ENCODE measurements around the gene GDI1. TPM values are rescaled to one million over a fixed set of nuclear protein-coding genes. Genes with fewer than 3 reads are reported as not detected.

Gene GDI1
- total RNA-seq (2012; rRNA removed) (113 and 117 TPM in 2 replicates), polyA plus RNA-seq (2012; rRNA removed) (291 and 331 TPM in 2 replicates), Bru-seq, nascent RNA (percentile 79 among the genes with signal in this experiment), BruChase-seq, experiment 1, labeled RNA remaining after a 6-hour chase (percentile 95 among the genes with signal in this experiment), BruChase-seq, experiment 2, labeled RNA remaining after a 2-hour chase (percentile 88 among the genes with signal in this experiment)
- 224 and 267 TPM in 2 replicates for polyA plus RNA-seq (2012; cell fraction: cytosol; rRNA removed)
- 1,267 and 1,634 TPM in 2 replicates for polyA plus RNA-seq (2012; cell fraction: nucleus; rRNA removed; ENCODE audit: low replicate concordance)
- long read RNA-seq, transcript GDI1-204 (11 exons, 2,474 nt): major isoform, 47 of 72 reads
- long read RNA-seq, partial matches to known transcripts: 16 of 72 reads
- long read RNA-seq, other reads (novel, unspliced or antisense): 4 of 72 reads

DNA sequence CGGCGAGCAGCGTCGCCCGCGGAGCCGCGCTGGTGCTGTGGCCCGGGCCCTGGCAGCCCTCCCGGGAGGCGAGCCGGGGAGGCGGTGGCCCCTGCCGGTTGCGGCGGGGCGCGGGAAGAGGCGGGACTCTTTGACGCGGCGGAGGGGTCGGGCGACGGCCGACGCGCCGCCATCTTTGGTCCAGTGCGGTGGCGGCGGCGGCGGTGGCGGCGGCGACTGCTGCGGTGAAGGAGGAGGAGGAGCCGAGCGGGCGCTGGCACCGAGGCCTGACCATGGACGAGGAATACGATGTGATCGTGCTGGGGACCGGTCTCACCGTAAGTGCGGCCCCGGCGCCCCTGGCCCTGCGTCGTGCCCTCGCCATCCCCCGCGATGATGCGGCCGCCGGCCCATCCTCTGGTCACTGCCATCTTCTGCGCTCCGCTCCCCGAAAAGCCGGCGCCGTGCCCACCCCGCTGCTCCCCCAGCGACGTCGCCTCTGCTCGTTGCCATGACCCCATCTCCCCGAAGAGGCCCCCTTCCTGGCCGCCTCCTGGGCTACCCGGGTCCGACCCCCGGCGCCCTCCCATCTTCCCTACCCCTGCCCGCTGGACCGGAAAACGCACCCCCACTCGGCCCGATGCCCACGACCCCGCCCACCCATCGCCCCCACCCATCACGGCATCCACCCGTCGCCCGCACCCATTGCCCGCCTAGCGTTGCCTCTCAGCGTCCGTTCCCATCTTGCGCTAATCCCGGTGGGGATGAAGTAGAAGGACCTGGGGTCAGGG is at the start of gene GDI1:
GDI1 (plus strand) TSS at position 172 of the 770 bp plus-strand sequence; CDS start at position 273, 101 bp downstream.
- DNase-seq: peak; percentile 22
- H2AFZ ChIP-seq (replicated peaks; ENCODE audit: low read length, poor library complexity): peak within 1 kb of the TSS; percentile 89
- peaks cover 0 to 12% of the 10 kb centered on the region in 2 experiments; a peak in 1 of 4 replicates for H3K79me1 ChIP-seq (ENCODE audit: low read depth in 1 of 2, low read length in 2 of 2)
- no peak for TF ChIP-seq MAZ (IDR thresholded peaks at IDR 0.05; ENCODE audit: borderline replicate concordance, low read depth, low read length)
- TF ChIP-seq RAD21 (IDR thresholded peaks at IDR 0.05; ENCODE audit: low read length): no peak
- no peak for TF ChIP-seq FOS (IDR thresholded peaks at IDR 0.05; ENCODE audit: low read depth, low read length)
- TF ChIP-seq, protein P1, sequence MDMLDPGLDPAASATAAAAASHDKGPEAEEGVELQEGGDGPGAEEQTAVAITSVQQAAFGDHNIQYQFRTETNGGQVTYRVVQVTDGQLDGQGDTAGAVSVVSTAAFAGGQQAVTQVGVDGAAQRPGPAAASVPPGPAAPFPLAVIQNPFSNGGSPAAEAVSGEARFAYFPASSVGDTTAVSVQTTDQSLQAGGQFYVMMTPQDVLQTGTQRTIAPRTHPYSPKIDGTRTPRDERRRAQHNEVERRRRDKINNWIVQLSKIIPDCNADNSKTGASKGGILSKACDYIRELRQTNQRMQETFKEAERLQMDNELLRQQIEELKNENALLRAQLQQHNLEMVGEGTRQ (IDR thresholded peaks at IDR 0.05; ENCODE audit: low read depth, low read length): no peak
- TF ChIP-seq, protein P2, sequence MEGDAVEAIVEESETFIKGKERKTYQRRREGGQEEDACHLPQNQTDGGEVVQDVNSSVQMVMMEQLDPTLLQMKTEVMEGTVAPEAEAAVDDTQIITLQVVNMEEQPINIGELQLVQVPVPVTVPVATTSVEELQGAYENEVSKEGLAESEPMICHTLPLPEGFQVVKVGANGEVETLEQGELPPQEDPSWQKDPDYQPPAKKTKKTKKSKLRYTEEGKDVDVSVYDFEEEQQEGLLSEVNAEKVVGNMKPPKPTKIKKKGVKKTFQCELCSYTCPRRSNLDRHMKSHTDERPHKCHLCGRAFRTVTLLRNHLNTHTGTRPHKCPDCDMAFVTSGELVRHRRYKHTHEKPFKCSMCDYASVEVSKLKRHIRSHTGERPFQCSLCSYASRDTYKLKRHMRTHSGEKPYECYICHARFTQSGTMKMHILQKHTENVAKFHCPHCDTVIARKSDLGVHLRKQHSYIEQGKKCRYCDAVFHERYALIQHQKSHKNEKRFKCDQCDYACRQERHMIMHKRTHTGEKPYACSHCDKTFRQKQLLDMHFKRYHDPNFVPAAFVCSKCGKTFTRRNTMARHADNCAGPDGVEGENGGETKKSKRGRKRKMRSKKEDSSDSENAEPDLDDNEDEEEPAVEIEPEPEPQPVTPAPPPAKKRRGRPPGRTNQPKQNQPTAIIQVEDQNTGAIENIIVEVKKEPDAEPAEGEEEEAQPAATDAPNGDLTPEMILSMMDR (conservative IDR thresholded peaks at IDR 0.05; ENCODE audit: low read depth, low read length): no peak
- no peak for TF ChIP-seq RCOR1 (IDR thresholded peaks at IDR 0.05; ENCODE audit: insufficient replicate concordance, low read length)
- TF ChIP-seq RFX5 (IDR thresholded peaks at IDR 0.05; ENCODE audit: low read depth, low read length): no peak
- TF ChIP-seq CEBPB (IDR thresholded peaks at IDR 0.05; ENCODE audit: low read depth, low read length): no peak
- no peak for TF ChIP-seq MXI1 (IDR thresholded peaks at IDR 0.05; ENCODE audit: borderline replicate concordance, low read depth, low read length)
- TF ChIP-seq SMC3 (IDR thresholded peaks at IDR 0.05; ENCODE audit: low read depth, low read length): no peak
- no peak for TF ChIP-seq MAFK (IDR thresholded peaks at IDR 0.05; ENCODE audit: low read depth, low read length)
- no peak for TF ChIP-seq CHD1 (IDR thresholded peaks at IDR 0.05; ENCODE audit: low read depth, low read length)
- TF ChIP-seq NFE2L2 (IDR thresholded peaks at IDR 0.05; ENCODE audit: low read depth, low read length): no peak
- no peak for TF ChIP-seq BHLHE40 (IDR thresholded peaks at IDR 0.05; ENCODE audit: low read depth, low read length)
- in situ Hi-C loops (cut with MboI; ENCODE audit: low sequenced_read_pairs): no loop called here
- 38% methylated on average over 30 of the region's 93 CpGs; no CpG with 5 or more reads in 1 of the 2 experiments for WGBS, 2 experiments (ENCODE audit: extremely low coverage in 2 of 2, insufficient read length in 1 of 2)
- BruUV-seq (replicated peaks): no TSS peak
- peak within 1 kb of the TSS; percentile 94 for H3K14ac ChIP-seq (replicated peaks; ENCODE audit: low read depth, low read length)
- peak within 1 kb of the TSS; percentile 87 for H3K9ac ChIP-seq (ENCODE audit: low read depth, low read length)
- H2AK9ac ChIP-seq (replicated peaks; ENCODE audit: low read depth, low read length, poor library complexity): peak within 1 kb of the TSS; percentile 98
- H3K36me3 ChIP-seq (ENCODE audit: control insufficient read depth, insufficient read depth, low read length): peaks cover 49% of the 10 kb centered on the region
- peak within 1 kb of the TSS; percentile 100 for H2BK5ac ChIP-seq (ENCODE audit: low read depth, low read length, poor library complexity, severe bottlenecking)
- peak within 1 kb of the TSS; percentile 95 for H3K4me2 ChIP-seq (ENCODE audit: low read depth, low read length)
- intact Hi-C loops (cut with micrococcal nuclease): no loop called here
- no peaks in the 10 kb centered on the region for H3K9me3 ChIP-seq (ENCODE audit: control insufficient read depth, insufficient read depth, low read length)
- POLR2A ChIA-PET (ENCODE audit: unreplicated experiment): interaction anchor here (1.5 kb wide), 1 partner anchor 10 kb away, joined by 3 read pairs; no protein-coding TSS in a partner anchor
- H3K9me1 ChIP-seq (ENCODE audit: insufficient read depth, low read length): no peaks in the 10 kb centered on the region
- peak within 1 kb of the TSS; percentile 70 for H4K5ac ChIP-seq (ENCODE audit: low read depth, low read length)
- H3K4ac ChIP-seq (ENCODE audit: low read depth, low read length): peak within 1 kb of the TSS; percentile 90
- H2AK5ac ChIP-seq (ENCODE audit: low read depth, low read length): peak within 1 kb of the TSS; percentile 87
- H2BK15ac ChIP-seq (ENCODE audit: low read depth, low read length): no peak within 1 kb of the TSS; the same call in 2 of the 3 replicates
- H3K27ac ChIP-seq (ENCODE audit: insufficient read depth, low read length): peak within 1 kb of the TSS; percentile 95
- peak within 1 kb of the TSS; percentile 85 for H3K23ac ChIP-seq (ENCODE audit: low read depth, low read length)
- H2BK20ac ChIP-seq (ENCODE audit: low read depth, low read length): no peak within 1 kb of the TSS
- H3K27me3 ChIP-seq (ENCODE audit: control insufficient read depth, insufficient read depth, low read length): no peaks in the 10 kb centered on the region
- peak; percentile 77 for ATAC-seq (ENCODE audit: low read depth)
- H3K4me3 ChIP-seq (ENCODE audit: insufficient read depth, low read depth, low read length): peak within 1 kb of the TSS; percentile 98
- H3K56ac ChIP-seq (ENCODE audit: extremely low read depth, insufficient read depth, low read length): peak within 1 kb of the TSS; percentile 71
- H4K20me1 ChIP-seq (ENCODE audit: insufficient read depth, low read length): peaks cover 14% of the 10 kb centered on the region
- no peak within 1 kb of the TSS for H2BK120ac ChIP-seq (ENCODE audit: low read depth, low read length)
- dilution Hi-C loops (cut with HindIII; ENCODE audit: low sequenced_read_pairs, unreplicated experiment): no loop called here
- H4K91ac ChIP-seq (ENCODE audit: insufficient read depth, low read depth, low read length): peak within 1 kb of the TSS; percentile 56
- H3K18ac ChIP-seq (ENCODE audit: low read depth, low read length): peak within 1 kb of the TSS; percentile 81
- CTCF ChIA-PET: no interaction called here
- peaks cover 3% of the 10 kb centered on the region for H3K4me1 ChIP-seq (ENCODE audit: control insufficient read depth, insufficient read depth, low read length)
- peak within 1 kb of the TSS; percentile 77 to 86 for H4K8ac ChIP-seq (ENCODE audit: low read depth in 2 of 2, low read length in 2 of 2)
